CD14-positive monocyte (primary cell): ENCODE data around the gene IER5. TPM values are rescaled to one million over a fixed set of nuclear protein-coding genes. Genes with fewer than 3 reads are reported as not detected.

ENCODE experiments used
- DNase-seq, 3 donors: peaks; one replicate each; pipeline ENCODE4 v3.0.0-alpha.2; 2011 to 2022
- H2AFZ ChIP-seq: 2 replicates; pipeline ENCODE4 v1.6.0; 2012; ENCODE audit warnings: mild to moderate bottlenecking, low read depth, low read length, inconsistent platforms; ENCODE audit not compliant: insufficient read depth, poor library complexity, severe bottlenecking
- H3K27ac ChIP-seq, 2 donors: 1 replicate in 1 of 2; 2 replicates in 1 of 2; pipeline ENCODE4 v1.5.1; 2012 to 2013; ENCODE audit warnings: low read length in 2 of 2, control low read depth in 1 of 2, inconsistent platforms in 1 of 2, low read depth in 1 of 2, mild to moderate bottlenecking in 1 of 2
- H3K27me3 ChIP-seq, 2 donors: one replicate each; pipeline versions ENCODE4 v1.6.0 to v1.6.1; 2011 to 2013; ENCODE audit warnings: low read length in 2 of 2; ENCODE audit not compliant: control insufficient read depth in 2 of 2, insufficient read depth in 2 of 2
- H3K36me3 ChIP-seq, 2 donors: replicated peaks in 1 of 2; 1 replicate in 1 of 2; 2 replicates in 1 of 2; pipeline versions ENCODE4 v1.5.1 to v1.6.1; 2012 to 2013; ENCODE audit warnings: low read length in 2 of 2, control low read depth in 1 of 2, inconsistent platforms in 1 of 2, mild to moderate bottlenecking in 1 of 2; ENCODE audit not compliant: insufficient read depth in 2 of 2, control insufficient read depth in 1 of 2
- H3K4me1 ChIP-seq, 2 donors: 1 replicate in 1 of 2; 2 replicates in 1 of 2; pipeline versions ENCODE4 v1.5.1 to v1.6.1; 2012 to 2013; ENCODE audit warnings: low read length in 2 of 2, control low read depth in 1 of 2, inconsistent platforms in 1 of 2, mild to moderate bottlenecking in 1 of 2, moderate library complexity in 1 of 2; ENCODE audit not compliant: insufficient read depth in 2 of 2, control insufficient read depth in 1 of 2
- H3K4me2 ChIP-seq: replicated peaks from 2 replicates; pipeline ENCODE3; 2012; ENCODE audit warnings: low read length, moderate library complexity, mild to moderate bottlenecking; ENCODE audit not compliant: poor library complexity, severe bottlenecking; ENCODE audit errors: extremely low read depth
- H3K4me3 ChIP-seq, 3 experiments: fragments of 200-600 bp in 1 of 3; sonication (generic) in 1 of 3; replicated peaks in 1 of 3; 1 replicate in 2 of 3; 2 replicates in 1 of 3; pipeline ENCODE4 v1.5.1; 2011 to 2013; ENCODE audit warnings: low read length in 3 of 3, mild to moderate bottlenecking in 3 of 3, control low read depth in 2 of 3, low read depth in 2 of 3, inconsistent platforms in 1 of 3, moderate library complexity in 1 of 3
- H3K79me2 ChIP-seq: 2 replicates; pipeline ENCODE4 v1.6.0; 2012; ENCODE audit warnings: mild to moderate bottlenecking, control low read depth, inconsistent platforms, low read length, moderate library complexity; ENCODE audit not compliant: insufficient read depth
- H3K9ac ChIP-seq: 2 replicates; pipeline ENCODE4 v1.6.0; 2017; ENCODE audit warnings: low read length, mild to moderate bottlenecking; ENCODE audit not compliant: insufficient read depth, poor library complexity, severe bottlenecking
- H3K9me3 ChIP-seq, 2 donors: replicated peaks in 1 of 2; 1 replicate in 1 of 2; 2 replicates in 1 of 2; pipeline versions ENCODE4 v1.5.1 to v1.6.1; 2012 to 2013; ENCODE audit warnings: low read length in 2 of 2, control low read depth in 1 of 2; ENCODE audit not compliant: control insufficient read depth in 1 of 2, insufficient read depth in 1 of 2
- H4K20me1 ChIP-seq: 2 replicates; pipeline ENCODE4 v1.6.0; 2012; ENCODE audit warnings: mild to moderate bottlenecking, low read length, control low read depth, moderate library complexity; ENCODE audit not compliant: insufficient read depth
- H3K27ac Mint-ChIP-seq, 7 donors: one replicate each; pipeline ENCODE4 v1.8.0; 2020; ENCODE audit warnings: mild to moderate bottlenecking in 7 of 7, mixed read lengths in 7 of 7, moderate library complexity in 6 of 7, inconsistent platforms in 2 of 7
- H3K27me3 Mint-ChIP-seq, 3 donors: one replicate each; pipeline ENCODE4 v1.8.0; 2021 to 2022; ENCODE audit warnings: low read depth in 3 of 3, mild to moderate bottlenecking in 3 of 3, mixed read lengths in 3 of 3, moderate library complexity in 3 of 3, inconsistent platforms in 1 of 3
- H3K36me3 Mint-ChIP-seq, 2 donors: one replicate each; pipeline ENCODE4 v1.8.0; 2020; ENCODE audit warnings: mixed read lengths in 2 of 2, inconsistent platforms in 1 of 2, mild to moderate bottlenecking in 1 of 2
- H3K4me1 Mint-ChIP-seq: one replicate; pipeline ENCODE4 v1.8.0; 2020; ENCODE audit warnings: mild to moderate bottlenecking, mixed read lengths
- H3K4me3 Mint-ChIP-seq, 2 donors: one replicate each; pipeline ENCODE4 v1.8.0; 2020; ENCODE audit warnings: mild to moderate bottlenecking in 2 of 2, mixed read lengths in 2 of 2, moderate library complexity in 1 of 2
- H3K9me3 Mint-ChIP-seq, 7 donors: one replicate each; pipeline ENCODE4 v1.8.0; 2020 to 2022; ENCODE audit warnings: mixed read lengths in 7 of 7, mild to moderate bottlenecking in 6 of 7, moderate library complexity in 6 of 7, inconsistent platforms in 2 of 7
- CTCF ChIP-seq: fragments of 200-600 bp; IDR thresholded peaks from one replicate; pipeline ENCODE4 v1.8.0; 2022; ENCODE audit warnings: antibody characterized with exemption, mild to moderate bottlenecking
- WGBS: methylation state at CpG from one replicate; pipeline ENCODE4 v1.1.5; 2013; ENCODE audit warnings: missing lambda C conversion rate; ENCODE audit not compliant: insufficient coverage; 5-methylcytosine and 5-hydroxymethylcytosine counted together
- intact Hi-C, 2 donors: fragments of 100-400 bp; cut with micrococcal nuclease; formaldehyde crosslinking; loops; one replicate each; pipeline versions ENCODE4 v1.15.0 to v1.15.1; 2023
- polyA plus RNA-seq, 3 donors: library from polyadenylated mRNA; depleted of rRNA in 1 of 3; unstranded in 2 of 3; stranded (reverse) in 1 of 3; fragments of 300-500 nt in 2 of 3; fragments of >200 nt in 1 of 3; fragmentation: Illumina TruSeq in 2 of 3; gene quantifications; 1 replicate in 2 of 3; 2 replicates in 1 of 3; pipeline ENCODE4 v1.2.3, GENCODE V29; 2012 to 2021

Gene IER5
- polyA plus RNA-seq, 3 donors, result 13.7 to 110 (median 29.0) TPM

GRCh38 chr1:181100934-181101333 is 12.4 kb downstream of the IER5 start:
- Histone ChIP-seq H3K79me2 (no peaks in the 10 kb centered on the region), H3K9me3 (no peaks in the 10 kb centered on the region), H3K4me1 (peaks cover 54 to 74% of the 10 kb centered on the region in 2 donors), H3K27ac (no peak overlapping the region), H3K27me3 (peaks cover 6 to 16% of the 10 kb centered on the region in 2 donors), H3K4me3 (no peak overlapping the region), H4K20me1 (peaks cover 15% of the 10 kb centered on the region), H3K4me2 (no peak overlapping the region), H3K36me3 (no peaks in the 10 kb centered on the region), H2AFZ (no peak overlapping the region), H3K9ac (no peak overlapping the region)
- DNase-seq, result no peak
- H3K9me3 Mint-ChIP-seq, result no peaks in the 10 kb centered on the region
- intact Hi-C loops, result no loop called here
- no peak for TF ChIP-seq CTCF
- H3K27me3 Mint-ChIP-seq, result peaks cover 21 to 27% (median 26%) of the 10 kb centered on the region in 3 donors
- peak overlapping the region in 1 of 7 donors; percentile 35 for H3K27ac Mint-ChIP-seq
- H3K36me3 Mint-ChIP-seq, result peaks cover 2 to 7% of the 10 kb centered on the region in 2 donors
- peaks cover 77% of the 10 kb centered on the region for H3K4me1 Mint-ChIP-seq
- WGBS, result 95% methylated on average over 3 of the region's 4 CpGs
- H3K4me3 Mint-ChIP-seq, result peak overlapping the region in 1 of 2 donors; percentile 54

- no peak overlapping the region for H3K27ac ChIP-seq
- H2AFZ ChIP-seq, result no peak overlapping the region
- no peak overlapping the region for H3K4me2 ChIP-seq
- Mint-ChIP-seq H3K4me1 (peaks cover 78% of the 10 kb centered on the region), H3K4me3 (peak overlapping the region in 1 of 2 donors; percentile 54), H3K27me3 (peaks cover 25 to 33% (median 32%) of the 10 kb centered on the region in 3 donors), H3K9me3 (peaks cover 0 to 1% (median 0%) of the 10 kb centered on the region in 7 donors), H3K27ac (peak overlapping the region in 3 of 7 donors; percentile 32 to 52 (median 46)), H3K36me3 (peaks cover 0 to 7% of the 10 kb centered on the region in 2 donors)
- 67% methylated on average over 1 of the region's 9 CpGs for WGBS
- peaks cover 6 to 23% of the 10 kb centered on the region in 2 donors for H3K27me3 ChIP-seq
- H3K9me3 ChIP-seq, result no peaks in the 10 kb centered on the region
- intact Hi-C loops, result no loop called here
- no peaks in the 10 kb centered on the region for H3K36me3 ChIP-seq
- peak in 1 of 3 donors; percentile 33 for DNase-seq
- peaks cover 61 to 76% of the 10 kb centered on the region in 2 donors for H3K4me1 ChIP-seq
- no peak overlapping the region for H3K4me3 ChIP-seq
- H4K20me1 ChIP-seq, result peaks cover 7% of the 10 kb centered on the region
- H3K79me2 ChIP-seq, result no peaks in the 10 kb centered on the region
- H3K9ac ChIP-seq, result no peak overlapping the region
- no peak for TF ChIP-seq CTCF
Observed at GRCh38 chr1:181101581-181102226, 13.2 kb downstream of the IER5 start.
